Psoas muscle (tissue), 8 donors: ENCODE data around the gene EXD2. TPM values are rescaled to one million over a fixed set of nuclear protein-coding genes. Genes with fewer than 3 reads are reported as not detected.
"Not testable (repeated sequence)": the region's sequence is repeated elsewhere in the genome, so short reads cannot be mapped to it uniquely, and the experiment has no call there.

Source experiments
- ATAC-seq, 4 donors: fragments of 200-7000 bp; cut with Tn5 transposase; one replicate each; pipeline ENCODE4 v1.9.1; 2020; ENCODE audit warnings: moderate library complexity in 3 of 4, mild to moderate bottlenecking in 2 of 4
- DNase-seq, 2 donors: peaks; one replicate each; pipeline ENCODE4 v3.0.0-alpha.2; 2020
- H3K27ac ChIP-seq: fragments of 200-600 bp; one replicate; pipeline ENCODE4 v1.8.0; 2022
- H3K27me3 ChIP-seq, 3 donors: fragments of 200-600 bp in 1 of 3; one replicate each; pipeline versions ENCODE4 v1.6.1 to v1.8.0; 2013 to 2022; ENCODE audit warnings: low read length in 2 of 3, mild to moderate bottlenecking in 2 of 3, moderate library complexity in 1 of 3; ENCODE audit not compliant: insufficient read depth in 3 of 3
- H3K36me3 ChIP-seq, 2 donors: fragments of 200-600 bp in 1 of 2; one replicate each; pipeline versions ENCODE4 v1.6.1 to v1.8.0; 2013 to 2022; ENCODE audit warnings: low read depth in 1 of 2, mild to moderate bottlenecking in 1 of 2, moderate library complexity in 1 of 2; ENCODE audit not compliant: insufficient read depth in 1 of 2
- H3K4me1 ChIP-seq: fragments of 200-600 bp; one replicate; pipeline ENCODE4 v1.8.0; 2022
- H3K4me3 ChIP-seq: fragments of 200-600 bp; one replicate; pipeline ENCODE4 v1.8.0; 2022; ENCODE audit warnings: mild to moderate bottlenecking
- H3K9me3 ChIP-seq: fragments of 200-600 bp; one replicate; pipeline ENCODE4 v1.8.0; 2022
- WGBS, 3 donors: extraction: QIAGEN DNeasy Blood & Tissue Kit; methylation state at CpG; one replicate each; pipeline versions ENCODE4 v1.1.6 to v1.1.7; 2013; 5-methylcytosine and 5-hydroxymethylcytosine counted together
- intact Hi-C, 2 donors: fragments of 100-400 bp; cut with DNase I; formaldehyde crosslinking; loops; one replicate each; pipeline versions ENCODE4 v1.11.0 to v1.14.2; 2022
- polyA plus RNA-seq, 3 donors: library from polyadenylated mRNA; stranded (reverse); fragments of 200-250 nt; gene quantifications; one replicate each; pipeline ENCODE4 v1.2.3, GENCODE V29; 2013
- total RNA-seq, 4 donors: library from RNA; stranded (reverse); fragmentation: NEBNext Ultra II Directional in 2 of 4; extraction: Animal tissue kit (Norgen Biotek cat#: 25700) in 2 of 4; gene quantifications; one replicate each; pipeline versions ENCODE4 v1.2.1 to v1.2.4, GENCODE V29; 2021 to 2023
- TF ChIP-seq, protein P1 (sequence below): fragments of 200-600 bp; IDR thresholded peaks from one replicate; pipeline ENCODE4 v1.8.0; 2022; ENCODE audit warnings: antibody characterized with exemption
- donor health status: healthy with polysubstance abuse.
- donor health status: DM: no; HTN: no; CAD: no; lungs with moderate emphysema.
- donor health status: Bipolar disorder and iron deficiency.
- donor health status: healthy.
- donor health status: DM: yes; HTN: yes; CAD: no.
- donor health status: DM: no; HTN: no; CAD: no.
- donor health status: DM: no; HTN: no; CAD: no.
- donor health status: DM: yes; HTN: yes; CAD: no.

Gene EXD2
- total and polyA plus RNA-seq, 7 donors, result 6.8 to 17.3 (median 12.6) TPM

DNA sequence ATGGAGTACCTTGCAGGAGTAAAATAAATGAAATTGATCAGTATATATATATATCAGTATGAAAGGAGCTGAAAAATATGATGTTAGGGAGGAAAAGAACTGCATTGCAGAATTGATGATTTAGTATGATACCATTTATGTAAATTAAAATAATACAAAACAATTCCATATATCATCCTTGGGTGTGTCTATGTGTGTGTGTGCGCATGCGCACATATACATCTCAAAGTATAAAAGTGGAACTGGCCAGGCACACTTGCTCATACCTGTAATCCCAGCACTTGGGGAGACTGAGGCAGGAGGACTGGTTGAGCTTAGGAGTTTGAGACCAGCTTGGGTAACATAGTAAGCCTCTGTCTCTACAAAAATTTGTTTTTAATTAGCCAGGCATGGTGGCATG, 84.0 kb downstream of the EXD2 start:
- Histone ChIP-seq H3K4me1 (no peaks in the 10 kb centered on the region), H3K4me3 (no peak overlapping the region), H3K9me3 (no peaks in the 10 kb centered on the region), H3K36me3 (no peaks in the 10 kb centered on the region), H3K27me3 (no peaks in the 10 kb centered on the region), H3K27ac (no peak overlapping the region)
- TF ChIP-seq, protein P1, sequence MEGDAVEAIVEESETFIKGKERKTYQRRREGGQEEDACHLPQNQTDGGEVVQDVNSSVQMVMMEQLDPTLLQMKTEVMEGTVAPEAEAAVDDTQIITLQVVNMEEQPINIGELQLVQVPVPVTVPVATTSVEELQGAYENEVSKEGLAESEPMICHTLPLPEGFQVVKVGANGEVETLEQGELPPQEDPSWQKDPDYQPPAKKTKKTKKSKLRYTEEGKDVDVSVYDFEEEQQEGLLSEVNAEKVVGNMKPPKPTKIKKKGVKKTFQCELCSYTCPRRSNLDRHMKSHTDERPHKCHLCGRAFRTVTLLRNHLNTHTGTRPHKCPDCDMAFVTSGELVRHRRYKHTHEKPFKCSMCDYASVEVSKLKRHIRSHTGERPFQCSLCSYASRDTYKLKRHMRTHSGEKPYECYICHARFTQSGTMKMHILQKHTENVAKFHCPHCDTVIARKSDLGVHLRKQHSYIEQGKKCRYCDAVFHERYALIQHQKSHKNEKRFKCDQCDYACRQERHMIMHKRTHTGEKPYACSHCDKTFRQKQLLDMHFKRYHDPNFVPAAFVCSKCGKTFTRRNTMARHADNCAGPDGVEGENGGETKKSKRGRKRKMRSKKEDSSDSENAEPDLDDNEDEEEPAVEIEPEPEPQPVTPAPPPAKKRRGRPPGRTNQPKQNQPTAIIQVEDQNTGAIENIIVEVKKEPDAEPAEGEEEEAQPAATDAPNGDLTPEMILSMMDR, result no peak
- intact Hi-C loops, result no loop called here
- WGBS, 3 donors, result 97 to 99% (median 98%) methylated on average over 2 of the region's 2 CpGs
- ATAC-seq (no peak), DNase-seq (no peak)

DNA sequence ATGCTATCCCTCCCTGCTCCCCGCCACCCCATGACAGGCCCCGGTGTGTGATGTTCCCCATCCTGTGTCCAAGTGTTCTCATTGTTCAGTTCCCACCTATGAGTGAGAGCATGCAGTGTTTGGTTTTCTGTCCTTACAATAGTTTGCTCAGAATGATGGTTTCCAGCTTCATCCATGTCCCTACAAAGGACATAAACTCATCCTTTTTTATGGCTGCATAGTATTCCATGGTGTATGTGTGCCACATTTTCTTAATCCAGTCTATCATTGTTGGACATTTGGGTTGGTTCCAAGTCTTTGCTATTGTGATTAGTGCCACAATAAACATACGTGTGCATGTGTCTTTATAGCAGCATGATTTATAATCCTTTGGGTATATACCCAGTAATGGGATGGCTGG, 86.1 kb downstream of the EXD2 start:
- WGBS, 3 donors, result 93 to 98% (median 97%) methylated on average over 2 to 3 of the region's 3 CpGs
- H3K36me3 ChIP-seq, H3K4me3 ChIP-seq, ATAC-seq, intact Hi-C loops, DNase-seq, H3K27ac ChIP-seq, H3K27me3 ChIP-seq, H3K9me3 ChIP-seq, H3K4me1 ChIP-seq: not testable (repeated sequence)

DNA sequence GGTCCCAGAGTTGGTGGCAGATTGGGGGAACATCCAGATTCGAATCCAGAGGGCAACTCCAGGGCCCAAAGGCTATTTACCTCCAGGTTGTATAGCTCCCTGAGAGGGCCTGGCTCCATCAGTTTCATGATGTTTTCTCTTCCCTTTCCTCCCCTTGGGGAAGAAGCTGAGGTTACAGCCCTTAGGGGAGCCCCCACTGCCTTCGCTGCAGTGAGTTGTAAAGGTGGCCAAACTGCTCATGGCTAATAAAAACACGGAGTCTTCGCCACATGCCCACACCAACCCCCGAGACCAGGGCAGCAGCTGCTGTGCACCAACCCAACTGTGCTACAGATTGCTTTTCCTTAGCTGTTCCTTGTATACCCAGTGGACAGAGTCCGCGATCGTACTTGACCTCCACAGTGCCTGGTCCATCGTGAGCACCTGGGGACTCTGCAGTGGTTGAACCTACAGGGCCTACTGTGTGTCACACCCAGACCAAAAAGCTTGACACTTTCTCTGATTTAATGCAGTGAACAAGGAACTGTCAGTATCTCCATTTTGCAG, 89.5 kb downstream of the EXD2 start:
- TF ChIP-seq, protein P1, result no peak
- H3K9me3 ChIP-seq, result no peaks in the 10 kb centered on the region
- whole genome bisulfite sequencing, 3 donors, result 89 to 91% (median 89%) methylated on average over 9 of the region's 9 CpGs
- intact Hi-C loops, result no loop called here
- no peak overlapping the region for H3K27ac ChIP-seq
- H3K36me3 ChIP-seq, result no peaks in the 10 kb centered on the region
- no peaks in the 10 kb centered on the region for H3K27me3 ChIP-seq
- ATAC-seq, result no peak
- no peaks in the 10 kb centered on the region for H3K4me1 ChIP-seq
- H3K4me3 ChIP-seq, result no peak overlapping the region
- DNase-seq, result no peak

DNA sequence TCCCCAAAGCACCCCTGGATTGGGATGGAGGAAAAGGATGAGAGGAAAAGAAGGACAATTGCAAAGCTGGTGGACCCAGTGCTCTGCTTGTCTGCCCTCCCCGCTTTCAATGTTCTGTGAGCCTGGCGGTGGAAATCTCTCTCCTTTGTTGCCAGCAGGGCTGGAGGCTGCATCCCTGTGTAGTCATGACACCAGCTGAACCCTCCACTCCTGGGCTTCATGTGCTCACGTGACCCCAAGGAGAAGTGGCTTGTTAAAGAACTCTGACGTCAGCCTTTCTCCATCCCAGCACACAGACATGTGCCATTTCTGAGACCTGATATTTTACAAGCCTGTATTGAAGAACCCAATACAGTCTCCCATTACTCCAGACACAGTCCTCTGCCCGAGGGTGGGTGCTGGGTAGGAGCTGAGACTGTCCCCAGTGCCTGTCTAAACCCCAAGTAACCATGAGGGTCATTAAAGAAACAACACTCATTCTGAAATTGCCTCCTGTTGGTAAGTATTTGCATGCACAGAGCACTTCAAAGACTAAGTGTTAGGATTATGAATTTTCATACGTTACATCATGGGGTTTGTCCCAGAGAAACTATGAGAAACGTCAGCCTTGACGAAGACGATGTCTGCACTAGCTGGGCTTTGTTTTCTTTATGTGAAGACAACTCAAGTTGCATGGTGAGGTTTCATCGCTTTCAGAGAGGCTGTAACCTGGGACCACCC, 90.3 kb downstream of the EXD2 start:
- no peak overlapping the region for H3K27ac ChIP-seq
- TF ChIP-seq, protein P1, result no peak
- ATAC-seq, result no peak
- no peaks in the 10 kb centered on the region for H3K27me3 ChIP-seq
- no peak overlapping the region for H3K4me3 ChIP-seq
- H3K9me3 ChIP-seq, result no peaks in the 10 kb centered on the region
- 63 to 78% (median 74%) methylated on average over 10 of the region's 10 CpGs for WGBS, 3 donors
- no peaks in the 10 kb centered on the region for H3K36me3 ChIP-seq
- intact Hi-C loops, result no loop called here
- no peak for DNase-seq
- no peaks in the 10 kb centered on the region for H3K4me1 ChIP-seq

DNA sequence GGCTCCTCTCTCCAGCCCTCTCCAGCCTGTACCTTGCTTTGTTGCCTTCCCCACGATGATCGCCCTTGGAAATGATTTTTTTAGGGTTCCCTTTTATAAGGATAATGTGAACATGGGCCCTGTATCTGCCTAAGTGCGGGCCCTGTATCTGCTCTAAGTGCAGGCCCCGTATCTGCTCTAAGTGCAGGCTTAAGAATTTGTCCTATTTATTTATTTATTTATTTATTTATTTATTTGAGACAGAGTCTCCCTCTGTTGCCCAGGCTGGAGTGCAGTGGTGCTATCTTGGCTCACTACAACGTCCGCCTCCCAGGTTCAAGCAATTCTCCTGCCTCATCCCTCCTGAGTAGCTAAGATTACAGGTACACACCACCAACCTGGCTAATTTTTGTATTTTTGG, 91.2 kb downstream of the EXD2 start:
- no peaks in the 10 kb centered on the region for H3K4me1 ChIP-seq
- no peak for ATAC-seq
- no peaks in the 10 kb centered on the region for H3K27me3 ChIP-seq
- no peak overlapping the region for H3K4me3 ChIP-seq
- H3K27ac ChIP-seq, result no peak overlapping the region
- TF ChIP-seq, protein P1, result no peak
- WGBS, 3 donors, result 94 to 96% (median 95%) methylated on average over 6 of the region's 6 CpGs
- intact Hi-C loops, result no loop called here
- H3K36me3 ChIP-seq, result no peaks in the 10 kb centered on the region
- H3K9me3 ChIP-seq, result no peaks in the 10 kb centered on the region
- DNase-seq, result no peak
